H1 (cell line): ENCODE measurements around the gene TRIP11.

ENCODE experiments used
- CHD2 ChIP-seq: IDR thresholded peaks from 2 replicates; pipeline ENCODE4 v1.6.1; 2012; ENCODE audit warnings: low read length, improper control_type of control experiment
- EZH2 ChIP-seq: fragments of 200-600 bp; sonication (generic); IDR thresholded peaks from 2 replicates; pipeline ENCODE4 v1.7.1; 2012; ENCODE audit warnings: low read depth, mild to moderate bottlenecking, moderate library complexity, low read length, inconsistent platforms; ENCODE audit not compliant: severe bottlenecking
- POLR2A ChIP-seq, 2 experiments: IDR thresholded peaks; 1 replicate in 1 of 2; 2 replicates in 1 of 2; pipeline ENCODE4 v1.6.1; 2011; ENCODE audit warnings: low read depth in 2 of 2, low read length in 2 of 2, mild to moderate bottlenecking in 2 of 2; ENCODE audit errors: control extremely low read depth in 1 of 2
- POLR2AphosphoS5 ChIP-seq: IDR thresholded peaks from 2 replicates; pipeline ENCODE4 v1.6.1; 2011; ENCODE audit warnings: low read depth, low read length
- TF ChIP-seq, protein P1 (sequence below), 3 experiments: IDR thresholded peaks; 1 replicate in 2 of 3; 2 replicates in 1 of 3; pipeline versions ENCODE4 v1.5.1 to v1.6.1; 2011; ENCODE audit warnings: low read length in 3 of 3, mild to moderate bottlenecking in 3 of 3, inconsistent platforms in 2 of 3, low read depth in 1 of 3, moderate library complexity in 1 of 3; ENCODE audit not compliant: insufficient read depth in 1 of 3; ENCODE audit errors: control extremely low read depth in 1 of 3
- TF ChIP-seq, protein P2 (sequence below): IDR thresholded peaks from 2 replicates; pipeline ENCODE4 v1.6.1; 2012; ENCODE audit warnings: inconsistent platforms

DNA sequence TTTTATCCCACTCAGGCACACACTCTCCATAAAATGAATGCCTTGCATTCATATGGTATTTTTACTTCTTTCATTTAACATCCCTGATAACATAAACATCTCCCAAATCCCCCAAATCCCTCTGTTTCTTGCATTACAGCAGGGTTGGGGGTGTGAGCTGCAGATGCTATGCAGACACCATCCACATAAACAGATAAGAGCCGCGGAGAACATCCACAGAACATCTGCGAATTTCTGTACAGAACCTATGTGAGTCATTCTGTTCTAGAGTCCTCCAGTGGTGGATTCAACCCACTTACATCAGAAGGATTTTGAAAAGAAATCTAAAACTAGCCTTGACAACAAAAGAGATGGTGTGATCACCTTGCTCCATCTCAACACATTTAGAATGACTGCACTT is 112.7 kb downstream of the TRIP11 start:
- no peak for TF ChIP-seq EZH2
- TF ChIP-seq, protein P1, sequence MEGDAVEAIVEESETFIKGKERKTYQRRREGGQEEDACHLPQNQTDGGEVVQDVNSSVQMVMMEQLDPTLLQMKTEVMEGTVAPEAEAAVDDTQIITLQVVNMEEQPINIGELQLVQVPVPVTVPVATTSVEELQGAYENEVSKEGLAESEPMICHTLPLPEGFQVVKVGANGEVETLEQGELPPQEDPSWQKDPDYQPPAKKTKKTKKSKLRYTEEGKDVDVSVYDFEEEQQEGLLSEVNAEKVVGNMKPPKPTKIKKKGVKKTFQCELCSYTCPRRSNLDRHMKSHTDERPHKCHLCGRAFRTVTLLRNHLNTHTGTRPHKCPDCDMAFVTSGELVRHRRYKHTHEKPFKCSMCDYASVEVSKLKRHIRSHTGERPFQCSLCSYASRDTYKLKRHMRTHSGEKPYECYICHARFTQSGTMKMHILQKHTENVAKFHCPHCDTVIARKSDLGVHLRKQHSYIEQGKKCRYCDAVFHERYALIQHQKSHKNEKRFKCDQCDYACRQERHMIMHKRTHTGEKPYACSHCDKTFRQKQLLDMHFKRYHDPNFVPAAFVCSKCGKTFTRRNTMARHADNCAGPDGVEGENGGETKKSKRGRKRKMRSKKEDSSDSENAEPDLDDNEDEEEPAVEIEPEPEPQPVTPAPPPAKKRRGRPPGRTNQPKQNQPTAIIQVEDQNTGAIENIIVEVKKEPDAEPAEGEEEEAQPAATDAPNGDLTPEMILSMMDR (IDR thresholded peaks at IDR 0.05; ENCODE audit: control extremely low read depth in 1 of 3, insufficient read depth in 1 of 3, low read depth in 1 of 3, low read length in 3 of 3) = no peak
- TF ChIP-seq POLR2A (IDR thresholded peaks at IDR 0.05; ENCODE audit: control extremely low read depth in 1 of 2, low read depth in 2 of 2, low read length in 2 of 2) = no peak
- no peak for TF ChIP-seq CHD2
- no peak for TF ChIP-seq POLR2AphosphoS5
- TF ChIP-seq, protein P2, sequence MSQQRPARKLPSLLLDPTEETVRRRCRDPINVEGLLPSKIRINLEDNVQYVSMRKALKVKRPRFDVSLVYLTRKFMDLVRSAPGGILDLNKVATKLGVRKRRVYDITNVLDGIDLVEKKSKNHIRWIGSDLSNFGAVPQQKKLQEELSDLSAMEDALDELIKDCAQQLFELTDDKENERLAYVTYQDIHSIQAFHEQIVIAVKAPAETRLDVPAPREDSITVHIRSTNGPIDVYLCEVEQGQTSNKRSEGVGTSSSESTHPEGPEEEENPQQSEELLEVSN = no peak
